ENCODE measurements around the gene ZDHHC8.

Gene ZDHHC8

GRCh38 chr22:20131859-20132685 lies 468 bp downstream of the ZDHHC8 start:
- DNase-seq = no peak

DNA sequence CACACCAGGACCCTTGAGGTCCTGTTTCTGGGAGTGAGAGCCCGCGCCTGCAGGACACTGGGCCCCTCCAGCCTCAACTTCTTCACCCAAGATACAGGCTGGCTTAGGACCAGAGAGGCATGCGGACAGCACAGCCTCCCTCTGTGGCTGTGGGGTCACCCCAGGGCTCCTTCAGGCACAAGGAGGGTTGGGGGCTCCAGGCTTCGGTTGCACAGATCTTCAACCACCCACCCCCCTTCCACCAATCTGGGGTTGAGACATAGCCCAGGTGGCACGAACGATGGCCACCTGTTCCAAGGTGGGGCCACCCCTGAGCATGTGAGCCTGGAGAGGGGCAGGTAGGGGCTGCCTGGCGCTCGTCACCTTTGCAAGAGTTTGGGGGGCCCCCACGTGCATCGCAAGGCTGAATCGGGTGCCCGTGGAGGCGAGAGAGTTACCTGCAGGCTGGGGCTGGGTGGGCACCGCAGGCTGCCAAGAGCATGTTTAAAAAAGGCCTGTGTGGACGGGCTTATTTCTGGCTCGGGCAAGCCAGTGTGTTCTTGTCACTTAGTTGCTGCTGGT lies 1.2 kb downstream of the ZDHHC8 start:
- no peak for DNase-seq

- DNase-seq = no peak
Measured at GRCh38 chr22:20133930-20134549, 2.4 kb downstream of the ZDHHC8 start.

- DNase-seq = no peak
Measured at GRCh38 chr22:20135265-20135664, 3.7 kb downstream of the ZDHHC8 start.

DNA sequence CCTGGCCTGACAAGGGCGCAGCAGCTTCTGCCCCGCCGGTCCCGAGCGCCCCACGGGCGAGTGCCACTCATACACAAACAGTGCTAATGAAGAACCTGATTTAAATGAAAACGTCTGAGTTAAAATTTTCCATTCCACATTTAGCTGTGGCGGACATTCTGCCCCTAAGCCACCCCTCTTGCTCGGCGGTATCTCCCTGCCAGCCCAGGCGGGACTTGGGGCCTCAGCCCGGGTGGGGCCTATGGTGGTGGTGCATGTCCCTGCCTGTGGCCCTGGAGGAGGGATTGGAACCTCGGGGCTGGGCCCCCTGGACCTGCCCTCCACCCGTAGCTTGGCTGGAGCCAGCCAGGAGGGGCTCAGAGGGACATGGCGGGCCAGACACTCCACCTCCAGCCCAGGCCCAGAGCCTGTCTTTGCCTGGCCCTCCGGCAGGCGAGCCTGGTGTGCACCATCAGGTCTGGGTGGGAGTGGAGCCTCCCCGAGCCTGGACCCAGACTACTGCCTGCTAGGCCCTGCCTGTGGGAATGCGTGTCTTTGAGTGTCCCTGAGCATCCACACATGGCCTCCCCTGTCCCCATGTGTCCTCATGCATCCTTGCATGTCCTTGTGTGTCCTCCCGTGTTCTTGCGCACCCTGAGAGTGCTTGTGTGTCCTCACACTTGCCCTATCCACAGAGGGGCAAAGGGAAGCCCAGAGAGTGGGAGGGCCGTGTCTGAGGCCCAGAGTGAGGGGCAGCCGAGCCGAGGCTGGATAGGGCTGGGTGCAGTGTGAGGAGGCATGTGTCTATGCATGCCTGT lies 4.4 kb downstream of the ZDHHC8 start:
- DNase-seq = no peak

GRCh38 chr22:20136603-20136873 lies 4.9 kb downstream of the ZDHHC8 start:
- DNase-seq = no peak

DNA sequence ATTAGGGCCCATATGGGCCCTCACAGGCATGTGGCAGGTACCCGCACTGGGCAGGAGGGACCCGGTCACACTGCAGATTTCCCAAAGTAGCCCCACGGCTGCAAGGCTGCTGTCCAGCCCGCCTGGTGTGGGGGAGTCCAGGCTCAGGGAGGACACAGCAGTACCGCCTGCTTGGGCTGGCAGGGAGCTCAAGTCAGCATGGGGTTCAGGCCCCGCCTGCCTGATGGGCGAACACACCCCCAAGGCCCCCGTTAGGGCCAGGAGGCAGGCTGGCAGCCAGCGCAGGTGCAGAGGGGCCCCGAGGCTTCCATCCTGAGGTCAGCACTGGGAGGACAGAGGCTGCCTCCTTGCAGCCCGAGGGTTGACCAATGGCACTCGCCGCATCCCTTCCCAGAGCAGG lies 5.5 kb downstream of the ZDHHC8 start:
- no peak for DNase-seq

DNA sequence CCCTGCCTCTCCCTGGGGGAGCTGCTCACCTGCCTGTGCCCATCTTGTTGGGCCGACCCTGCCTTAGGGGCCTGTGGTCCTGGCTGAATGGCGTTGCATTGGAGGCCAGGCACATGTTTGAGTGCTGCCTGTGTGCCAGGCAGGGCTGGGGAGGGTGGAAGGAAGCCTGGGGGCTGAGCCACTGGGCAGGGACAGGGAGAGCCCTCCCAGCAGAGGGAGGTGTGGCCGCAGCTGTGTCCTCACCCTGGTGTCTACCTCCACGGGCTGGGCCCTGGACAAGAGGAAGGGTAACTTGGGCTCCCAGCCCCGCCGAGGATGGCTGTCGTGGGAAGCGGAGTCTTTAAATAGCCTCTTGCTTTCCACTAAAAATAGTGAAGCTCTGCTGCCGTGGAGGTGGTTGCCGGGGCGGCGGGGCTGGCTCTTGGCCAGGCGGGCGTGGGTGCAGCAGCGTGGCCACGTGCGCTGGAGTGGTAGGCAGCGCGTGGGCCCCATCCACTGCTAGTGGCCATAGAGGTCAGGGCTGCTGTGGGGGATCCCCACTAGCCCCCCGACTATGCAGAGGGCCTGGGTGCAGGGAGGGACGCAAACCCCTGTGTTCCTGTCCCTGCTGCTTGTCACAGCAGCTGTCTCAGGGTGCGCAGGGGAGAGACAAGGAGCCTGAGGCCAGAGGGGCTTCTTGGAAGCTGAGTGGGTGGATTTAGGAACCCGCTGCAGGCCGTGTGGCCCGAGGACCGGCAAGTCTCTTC lies 6.2 kb downstream of the ZDHHC8 start:
- DNase-seq = no peak

DNA sequence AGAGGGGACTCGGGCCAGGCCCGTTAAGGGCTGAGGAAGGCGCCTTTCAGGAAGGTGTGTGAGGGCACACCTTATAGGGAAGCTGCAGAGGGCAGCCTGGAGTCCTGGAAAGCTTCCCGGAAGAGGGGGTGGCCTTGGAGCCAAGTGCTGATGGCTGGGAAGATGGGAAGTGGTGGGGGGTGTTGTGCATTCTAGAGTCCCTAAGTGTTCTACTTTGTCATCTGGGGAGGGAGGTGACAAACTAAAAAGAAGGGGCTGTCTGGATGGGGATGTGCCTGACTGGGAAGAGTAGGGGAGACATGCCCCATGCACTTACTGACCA lies 6.8 kb downstream of the ZDHHC8 start:
- no peak for DNase-seq

DNA sequence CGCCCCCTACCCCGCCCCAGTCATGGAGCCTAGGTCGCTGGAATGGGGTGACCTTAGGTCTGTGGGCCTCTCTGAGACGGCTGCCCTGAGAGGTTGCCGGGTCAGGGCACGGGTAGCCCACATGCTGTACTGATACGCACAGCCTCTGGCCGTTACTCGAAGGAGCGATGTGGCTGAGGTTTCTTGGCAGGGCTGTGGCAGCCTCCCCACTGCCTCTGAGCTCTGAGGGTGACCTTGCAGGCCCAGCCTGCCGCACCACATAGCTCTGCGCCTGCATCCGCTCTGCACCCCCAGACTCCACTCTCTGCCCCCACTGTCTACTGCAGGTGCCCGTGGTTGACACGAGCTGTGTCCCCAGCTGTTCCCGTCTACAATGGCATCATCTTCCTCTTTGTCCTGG lies 7.3 kb downstream of the ZDHHC8 start:
- DNase-seq = no peak

GRCh38 chr22:20139391-20140106 lies 7.9 kb downstream of the ZDHHC8 start:
- no peak for DNase-seq

DNA sequence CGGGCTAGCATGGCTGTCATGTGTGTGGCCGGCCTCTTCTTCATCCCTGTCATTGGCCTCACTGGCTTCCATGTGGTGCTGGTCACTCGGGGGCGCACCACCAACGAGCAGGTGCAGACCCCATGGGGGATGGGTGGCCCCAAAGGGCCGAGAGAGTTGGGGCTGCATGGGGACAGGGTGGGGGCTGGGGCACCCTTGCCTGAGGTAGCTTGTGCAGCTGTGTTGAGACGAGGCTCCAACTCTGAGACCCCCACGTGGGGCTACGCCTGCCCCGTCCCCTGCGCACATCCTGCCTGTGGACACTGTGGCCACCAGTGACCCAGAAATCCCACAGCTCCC lies 8.5 kb downstream of the ZDHHC8 start:
- no peak for DNase-seq

DNA sequence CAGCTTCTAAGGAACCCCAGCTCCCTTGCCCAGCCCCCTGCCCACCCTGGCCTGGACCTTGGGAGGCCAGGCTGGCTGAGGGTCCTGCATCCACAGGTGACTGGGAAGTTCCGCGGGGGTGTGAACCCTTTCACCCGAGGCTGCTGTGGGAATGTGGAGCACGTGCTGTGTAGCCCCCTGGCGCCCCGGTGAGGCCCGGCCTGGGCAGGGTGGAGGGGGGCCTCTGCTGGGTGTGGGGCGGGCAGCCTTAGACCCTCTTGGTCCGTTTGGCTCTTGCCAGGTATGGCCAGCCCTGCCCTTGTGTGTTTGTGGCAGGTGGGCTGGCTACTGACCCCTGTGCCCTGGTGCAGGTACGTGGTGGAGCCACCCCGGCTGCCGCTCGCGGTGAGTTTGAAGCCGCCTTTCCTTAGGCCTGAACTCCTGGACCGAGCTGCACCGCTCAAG lies 8.9 kb downstream of the ZDHHC8 start:
- DNase-seq = no peak

DNA sequence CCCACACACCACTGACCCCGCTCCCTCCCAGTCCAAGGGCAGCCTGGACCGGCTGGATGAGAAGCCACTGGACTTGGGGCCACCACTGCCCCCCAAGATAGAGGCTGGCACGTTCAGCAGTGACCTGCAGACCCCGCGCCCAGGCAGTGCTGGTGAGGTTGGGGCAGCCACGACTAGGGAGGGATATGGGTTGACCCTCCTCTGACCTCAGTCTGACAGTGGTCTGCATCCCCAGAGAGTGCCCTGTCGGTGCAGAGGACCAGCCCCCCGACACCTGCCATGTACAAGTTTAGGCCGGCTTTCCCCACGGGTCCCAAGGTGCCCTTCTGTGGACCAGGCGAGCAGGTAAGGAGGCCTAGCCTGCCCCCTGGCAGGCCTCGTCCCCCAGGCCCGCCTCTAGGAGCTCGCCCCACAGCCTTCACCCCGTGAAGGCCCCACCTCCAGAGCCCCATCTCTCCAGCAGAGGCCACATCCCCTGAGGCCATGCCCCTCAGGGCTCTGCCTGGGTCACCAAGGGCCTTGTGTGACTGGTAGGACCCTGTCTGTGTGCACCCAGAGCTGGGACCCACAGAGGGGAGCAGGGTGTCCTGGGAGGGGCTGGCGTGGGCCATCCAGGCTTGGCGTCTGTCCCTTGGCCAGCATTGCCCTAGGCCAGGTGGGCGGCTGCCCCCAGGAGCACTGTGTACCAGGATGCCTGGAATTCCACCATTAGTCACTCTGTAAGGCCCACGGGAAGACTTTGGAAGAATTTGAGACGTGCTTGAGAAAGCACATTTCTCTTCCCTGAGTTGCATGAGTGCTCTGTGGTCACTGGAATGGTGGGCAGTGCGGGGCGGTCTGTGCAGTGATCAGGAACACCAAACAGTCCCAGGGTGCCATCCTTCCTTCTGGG lies 9.8 kb downstream of the ZDHHC8 start:
- DNase-seq = no peak

DNA sequence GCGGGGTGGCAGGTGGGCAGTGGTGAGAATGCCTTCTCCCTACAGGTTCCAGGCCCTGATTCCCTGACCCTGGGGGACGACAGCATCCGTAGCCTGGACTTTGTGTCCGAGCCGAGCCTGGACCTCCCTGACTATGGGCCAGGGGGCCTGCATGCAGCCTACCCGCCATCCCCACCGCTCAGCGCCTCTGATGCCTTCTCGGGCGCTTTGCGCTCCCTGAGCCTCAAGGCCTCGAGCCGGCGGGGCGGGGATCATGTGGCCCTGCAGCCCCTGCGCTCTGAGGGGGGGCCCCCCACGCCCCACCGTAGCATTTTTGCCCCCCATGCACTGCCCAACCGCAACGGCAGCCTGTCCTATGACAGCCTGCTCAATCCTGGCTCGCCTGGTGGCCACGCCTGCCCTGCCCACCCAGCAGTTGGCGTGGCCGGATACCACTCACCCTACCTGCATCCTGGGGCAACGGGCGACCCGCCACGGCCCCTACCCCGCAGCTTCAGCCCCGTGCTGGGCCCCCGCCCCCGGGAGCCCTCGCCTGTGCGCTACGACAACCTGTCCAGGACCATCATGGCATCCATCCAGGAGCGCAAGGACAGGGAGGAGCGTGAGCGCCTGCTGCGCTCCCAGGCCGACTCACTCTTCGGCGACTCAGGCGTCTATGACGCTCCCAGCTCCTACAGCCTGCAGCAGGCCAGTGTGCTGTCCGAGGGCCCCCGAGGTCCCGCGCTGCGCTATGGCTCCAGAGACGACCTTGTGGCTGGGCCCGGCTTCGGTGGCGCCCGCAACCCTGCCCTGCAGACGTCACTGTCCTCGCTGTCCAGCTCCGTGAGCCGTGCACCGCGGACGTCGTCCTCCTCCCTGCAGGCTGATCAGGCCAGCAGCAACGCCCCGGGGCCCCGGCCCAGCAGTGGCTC lies 11.4 kb downstream of the ZDHHC8 start:
- no peak for DNase-seq

DNA sequence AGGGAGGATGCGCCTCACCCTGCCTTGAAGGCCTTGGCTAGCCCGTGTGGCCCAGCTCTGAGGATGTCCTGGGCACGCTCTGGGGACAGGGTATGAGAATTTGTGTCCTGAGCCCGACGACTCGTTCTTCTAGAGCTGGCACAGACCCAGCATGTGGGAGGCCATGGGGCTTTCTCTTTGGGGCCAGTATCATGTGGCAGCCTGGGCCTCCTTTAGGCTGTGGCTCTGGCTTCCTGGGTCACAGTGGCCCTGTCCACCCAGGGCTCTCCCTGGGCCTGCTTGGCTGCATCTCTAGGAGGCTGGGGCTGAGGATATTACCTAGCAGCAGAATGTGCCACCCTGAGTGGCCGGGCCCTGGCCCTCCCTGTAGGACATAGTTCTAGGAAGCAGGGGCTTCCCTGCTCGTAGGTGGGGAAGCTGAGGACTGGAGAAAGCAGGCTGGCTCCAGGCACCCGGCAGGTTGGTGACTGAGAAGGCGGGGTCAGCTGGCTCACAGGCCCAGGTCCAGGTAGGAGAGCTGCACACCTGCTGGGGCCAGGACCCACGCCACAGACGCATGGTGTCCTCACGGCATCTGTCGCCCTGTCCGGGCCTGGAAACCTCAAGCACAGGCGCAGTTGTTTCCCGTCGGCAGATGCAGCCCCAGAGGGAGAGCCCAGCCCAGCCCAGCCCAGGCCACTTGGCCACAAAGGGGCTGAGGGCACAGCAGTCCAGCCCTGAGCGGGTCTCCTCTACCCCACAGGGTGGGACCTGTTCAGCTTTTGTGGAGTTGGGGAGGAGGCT lies 12.5 kb downstream of the ZDHHC8 start:
- DNase-seq = no peak

DNA sequence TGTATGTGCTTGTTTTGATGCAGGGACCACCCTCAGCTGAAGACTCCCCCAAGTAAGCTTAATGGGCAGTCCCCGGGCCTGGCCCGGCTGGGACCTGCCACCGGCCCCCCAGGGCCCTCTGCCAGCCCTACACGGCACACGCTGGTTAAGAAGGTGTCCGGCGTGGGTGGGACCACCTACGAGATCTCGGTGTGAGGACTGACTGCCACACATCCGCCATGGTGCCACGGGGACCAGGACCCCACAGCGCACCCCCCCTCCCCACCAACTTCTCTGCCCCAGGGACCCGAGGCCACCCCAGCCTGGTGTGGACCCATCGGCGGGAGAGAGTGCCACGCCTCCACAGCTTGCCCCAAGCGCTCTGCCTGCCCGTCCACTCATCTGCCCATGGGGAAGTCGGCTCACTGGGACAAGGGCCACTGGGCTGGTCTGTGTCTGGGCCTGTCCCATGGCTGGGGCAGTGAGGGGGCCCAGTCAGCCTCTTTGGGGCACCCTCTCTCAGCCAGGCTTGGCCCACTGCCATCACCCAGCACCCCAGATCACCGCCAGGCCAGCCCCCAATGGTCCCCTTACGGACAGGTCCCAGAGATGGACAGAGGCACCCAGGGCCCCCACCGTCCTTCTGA lies 13.7 kb downstream of the ZDHHC8 start:
- DNase-seq = no peak

- DNase-seq = no peak
Measured at GRCh38 chr22:20145832-20146223, 14.2 kb downstream of the ZDHHC8 start.

DNA sequence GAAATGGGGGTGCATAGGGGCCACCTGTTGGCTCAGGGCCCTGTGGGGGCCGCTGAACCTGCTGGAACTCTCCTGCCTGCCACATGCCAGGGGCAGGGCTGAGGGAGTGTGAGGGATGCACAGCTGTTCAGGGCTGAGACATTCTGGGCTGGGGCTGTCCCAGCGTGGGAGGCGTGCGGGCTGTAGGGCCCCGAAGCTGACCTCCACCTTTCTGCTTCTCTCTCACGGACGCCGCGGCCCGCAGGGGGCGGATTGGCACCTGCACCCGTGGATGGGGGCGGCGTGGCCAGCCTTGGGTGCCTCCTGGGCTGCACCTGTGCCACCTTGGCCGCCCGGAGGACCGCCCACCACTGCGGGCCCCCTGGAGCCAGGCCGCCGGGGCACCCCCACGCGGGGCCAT lies 15.2 kb downstream of the ZDHHC8 start:
- no peak for DNase-seq
